ENCODE data around the gene TRMT61A.

The TRMT61A gene

GRCh38 chr14:103562429-103563225 lies 33.6 kb downstream of the TRMT61A start, which contains the start of the genes BAG5 and COA8:
Gene BAG5, minus strand, starts transcription at chr14:103562657. Its CDS starts 1,493 bp downstream, at chr14:103561164.
Gene COA8, plus strand, starts transcription at chr14:103562960. Its CDS starts 42 bp downstream, at chr14:103563002.
- Histone ChIP-seq H3K9me2 (replicated peaks; ENCODE audit: control insufficient read depth, low read length) (no peaks in the 10 kb centered on the region), H3K9me3 (ENCODE audit: control insufficient read depth, insufficient read depth, low read length) (no peaks in the 10 kb centered on the region), H3F3A (ENCODE audit: control insufficient read depth, insufficient read depth) (peaks cover 6% of the 10 kb centered on the region), H3K36me3 (ENCODE audit: control insufficient read depth, low read length) (peaks cover 38% of the 10 kb centered on the region), H3K4me3 (ENCODE audit: low read length) (peak within 1 kb of the TSS; percentile 92), H3K27me3 (ENCODE audit: control insufficient read depth, low read length) (no peaks in the 10 kb centered on the region), H3K27ac (ENCODE audit: low read depth, low read length) (peak within 1 kb of the TSS; percentile 58), H4K20me1 (ENCODE audit: control insufficient read depth, insufficient read depth, low read depth, low read length) (peaks cover 33% of the 10 kb centered on the region), H3K4me1 (ENCODE audit: control insufficient read depth, low read length) (peaks cover 28% of the 10 kb centered on the region), H3K4me2 (ENCODE audit: low read length) (peak within 1 kb of the TSS; percentile 95), H3K79me2 (ENCODE audit: control insufficient read depth, low read length) (peaks cover 94% of the 10 kb centered on the region)
- TF ChIP-seq CTCF (IDR thresholded peaks at IDR 0.05; ENCODE audit: low read depth, low read length, poor library complexity, severe bottlenecking) (no peak), EZH2phosphoT487 (IDR thresholded peaks at IDR 0.05; ENCODE audit: borderline replicate concordance, low read length) (no peak)

- peak overlapping the region; percentile 58 for H3K27ac ChIP-seq (ENCODE audit: low read depth, low read length)
Measured at GRCh38 chr14:103563226-103563620, 34.2 kb downstream of the TRMT61A start.

GRCh38 chr14:103563844-103564505 lies 35.0 kb downstream of the TRMT61A start:
- Histone ChIP-seq H3K4me2 (ENCODE audit: low read length) (peak overlapping the region; percentile 95), H3K4me3 (ENCODE audit: low read length) (peak overlapping the region; percentile 92), H3K9me2 (replicated peaks; ENCODE audit: control insufficient read depth, low read length) (no peaks in the 10 kb centered on the region), H3K27ac (ENCODE audit: low read depth, low read length) (no peak overlapping the region), H4K20me1 (ENCODE audit: control insufficient read depth, insufficient read depth, low read depth, low read length) (peaks cover 24% of the 10 kb centered on the region), H3K4me1 (ENCODE audit: control insufficient read depth, low read length) (peaks cover 28% of the 10 kb centered on the region), H3K9me3 (ENCODE audit: control insufficient read depth, insufficient read depth, low read length) (no peaks in the 10 kb centered on the region), H3K79me2 (ENCODE audit: control insufficient read depth, low read length) (peaks cover 89% of the 10 kb centered on the region), H3K36me3 (ENCODE audit: control insufficient read depth, low read length) (peaks cover 26% of the 10 kb centered on the region), H3F3A (ENCODE audit: control insufficient read depth, insufficient read depth) (peaks cover 6% of the 10 kb centered on the region), H3K27me3 (ENCODE audit: control insufficient read depth, low read length) (no peaks in the 10 kb centered on the region)
- TF ChIP-seq CTCF (IDR thresholded peaks at IDR 0.05; ENCODE audit: low read depth, low read length, poor library complexity, severe bottlenecking), result no peak
- no peak for TF ChIP-seq EZH2phosphoT487 (IDR thresholded peaks at IDR 0.05; ENCODE audit: borderline replicate concordance, low read length)

More at GRCh38 chr14:103563226-103563620, 34.2 kb downstream of the TRMT61A start:
- peaks cover 33% of the 10 kb centered on the region for H3K36me3 ChIP-seq (ENCODE audit: control insufficient read depth, low read length)
- no peaks in the 10 kb centered on the region for H3K27me3 ChIP-seq (ENCODE audit: control insufficient read depth, low read length)
- H3K9me2 ChIP-seq (replicated peaks; ENCODE audit: control insufficient read depth, low read length), result no peaks in the 10 kb centered on the region
- H4K20me1 ChIP-seq (ENCODE audit: control insufficient read depth, insufficient read depth, low read depth, low read length), result peaks cover 32% of the 10 kb centered on the region
- peaks cover 94% of the 10 kb centered on the region for H3K79me2 ChIP-seq (ENCODE audit: control insufficient read depth, low read length)
- peak overlapping the region; percentile 95 for H3K4me2 ChIP-seq (ENCODE audit: low read length)
- no peaks in the 10 kb centered on the region for H3K9me3 ChIP-seq (ENCODE audit: control insufficient read depth, insufficient read depth, low read length)
- no peak for TF ChIP-seq CTCF (IDR thresholded peaks at IDR 0.05; ENCODE audit: low read depth, low read length, poor library complexity, severe bottlenecking)
- no peak for TF ChIP-seq EZH2phosphoT487 (IDR thresholded peaks at IDR 0.05; ENCODE audit: borderline replicate concordance, low read length)
- H3K4me3 ChIP-seq (ENCODE audit: low read length), result peak overlapping the region; percentile 92
- peaks cover 6% of the 10 kb centered on the region for H3F3A ChIP-seq (ENCODE audit: control insufficient read depth, insufficient read depth)
- H3K4me1 ChIP-seq (ENCODE audit: control insufficient read depth, low read length), result peaks cover 28% of the 10 kb centered on the region
